Subcutaneous adipose tissue (tissue), 4 donors: ENCODE data around the gene ETV3. TPM values are rescaled to one million over a fixed set of nuclear protein-coding genes. Genes with fewer than 3 reads are reported as not detected.

Source experiments
- CTCF ChIP-seq: fragments of 450-650 bp; IDR thresholded peaks from one replicate; pipeline ENCODE4 v1.5.1; 2016; ENCODE audit warnings: low read depth, mild to moderate bottlenecking, control low read depth, antibody characterized with exemption, moderate library complexity
- total RNA-seq, 4 donors: library from RNA; depleted of rRNA; stranded (reverse); fragments of >200 nt; gene quantifications; one replicate each; pipeline ENCODE4 v1.1.0, GENCODE V29; 2016

The ETV3 gene
- total RNA-seq, 4 donors from 2014 or later, result 18.9 to 26.4 (median 22.7) TPM

GRCh38 chr1:157099633-157100009 lies 38.6 kb downstream of the ETV3 start, which contains the start of gene ETV3L:
TSS of gene ETV3L (minus strand) at chr1:157099808. CDS start at chr1:157099523, 285 bp downstream.
- TF ChIP-seq CTCF, result no peak

- no peak for TF ChIP-seq CTCF
Measured at GRCh38 chr1:157098519-157098918, 39.7 kb downstream of the ETV3 start.

DNA sequence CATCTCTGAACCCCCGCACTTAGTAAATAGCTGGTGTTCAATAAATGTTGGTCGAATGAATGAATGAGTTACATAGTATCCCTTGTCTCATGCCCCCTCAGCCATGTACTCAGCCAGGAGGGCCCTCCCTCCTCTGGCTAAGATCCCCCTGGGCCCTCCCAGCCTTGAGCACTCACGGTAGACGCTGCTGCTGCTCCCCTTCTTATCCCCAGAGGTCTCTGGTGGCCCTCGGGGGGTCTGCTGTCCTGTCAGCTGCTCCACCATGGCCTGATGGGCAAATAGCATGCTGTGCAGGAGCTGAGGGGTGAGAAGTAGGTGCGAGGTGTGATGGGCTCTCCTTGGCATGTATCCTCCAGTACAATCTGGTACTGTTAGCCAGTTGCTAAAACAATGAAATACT lies 40.5 kb downstream of the ETV3 start:
- TF ChIP-seq CTCF, result no peak

DNA sequence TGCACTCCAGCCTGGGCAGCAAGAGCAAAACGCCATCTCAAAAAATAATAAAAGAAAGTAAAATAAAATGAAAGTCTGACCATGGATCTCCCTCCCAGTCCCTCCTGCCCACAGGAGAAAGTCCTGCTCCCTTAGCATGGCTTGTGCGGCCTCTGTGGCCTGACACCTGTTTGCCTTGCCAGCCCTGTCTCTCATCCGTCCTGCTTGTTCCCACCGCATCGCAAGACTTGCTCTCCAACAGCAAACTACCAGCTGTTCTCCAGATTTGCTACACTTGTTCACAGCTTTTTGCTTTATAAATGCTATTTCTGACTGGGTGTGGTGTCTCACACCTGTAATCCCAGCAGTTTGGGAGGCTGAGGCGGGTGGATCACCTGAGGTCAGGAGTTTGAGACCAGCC lies 41.3 kb downstream of the ETV3 start:
- no peak for TF ChIP-seq CTCF

- TF ChIP-seq CTCF, result no peak
Measured at GRCh38 chr1:157095551-157095950, 42.6 kb downstream of the ETV3 start.

DNA sequence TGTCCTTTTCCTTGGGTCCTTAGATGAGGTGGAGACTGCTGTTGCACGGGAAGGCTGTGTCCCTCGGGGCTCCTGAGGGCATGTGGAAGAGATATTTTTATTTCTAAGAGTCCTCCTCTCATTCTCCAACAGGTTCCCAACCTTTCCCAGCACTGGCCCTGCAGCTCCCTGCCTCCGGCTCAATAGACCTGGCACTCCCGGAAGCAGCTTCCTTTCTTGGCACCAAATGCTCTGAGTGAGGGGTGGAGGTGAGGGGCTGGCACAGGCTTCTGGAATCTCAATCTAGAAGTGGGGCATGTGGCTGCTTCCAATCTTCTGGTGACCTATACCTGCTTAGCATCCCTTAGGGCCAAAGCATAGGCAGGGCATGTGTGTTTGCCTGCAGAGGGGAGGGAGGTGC lies 43.1 kb downstream of the ETV3 start:
- no peak for TF ChIP-seq CTCF

- TF ChIP-seq CTCF, result no peak
Measured at GRCh38 chr1:157092831-157093230, 45.4 kb downstream of the ETV3 start.
